Body of pancreas (tissue), 4 donors: ENCODE results near the gene TTLL5.

ENCODE experiments used
- POLR2A ChIP-seq, 3 donors: fragments of 450-650 bp; IDR thresholded peaks; one replicate each; pipeline ENCODE4 v1.6.1; 2016; ENCODE audit warnings: antibody characterized with exemption in 3 of 3, mild to moderate bottlenecking in 2 of 3
- TF ChIP-seq, protein P1 (sequence below), 7 experiments: fragments of 450-650 bp in 4 of 7; fragments of 200-600 bp in 3 of 7; sonication (generic) in 3 of 7; IDR thresholded peaks; one replicate each; pipeline ENCODE4 v1.5.1; 2016 to 2019; ENCODE audit warnings: antibody characterized with exemption in 7 of 7

- TF ChIP-seq, protein P1, sequence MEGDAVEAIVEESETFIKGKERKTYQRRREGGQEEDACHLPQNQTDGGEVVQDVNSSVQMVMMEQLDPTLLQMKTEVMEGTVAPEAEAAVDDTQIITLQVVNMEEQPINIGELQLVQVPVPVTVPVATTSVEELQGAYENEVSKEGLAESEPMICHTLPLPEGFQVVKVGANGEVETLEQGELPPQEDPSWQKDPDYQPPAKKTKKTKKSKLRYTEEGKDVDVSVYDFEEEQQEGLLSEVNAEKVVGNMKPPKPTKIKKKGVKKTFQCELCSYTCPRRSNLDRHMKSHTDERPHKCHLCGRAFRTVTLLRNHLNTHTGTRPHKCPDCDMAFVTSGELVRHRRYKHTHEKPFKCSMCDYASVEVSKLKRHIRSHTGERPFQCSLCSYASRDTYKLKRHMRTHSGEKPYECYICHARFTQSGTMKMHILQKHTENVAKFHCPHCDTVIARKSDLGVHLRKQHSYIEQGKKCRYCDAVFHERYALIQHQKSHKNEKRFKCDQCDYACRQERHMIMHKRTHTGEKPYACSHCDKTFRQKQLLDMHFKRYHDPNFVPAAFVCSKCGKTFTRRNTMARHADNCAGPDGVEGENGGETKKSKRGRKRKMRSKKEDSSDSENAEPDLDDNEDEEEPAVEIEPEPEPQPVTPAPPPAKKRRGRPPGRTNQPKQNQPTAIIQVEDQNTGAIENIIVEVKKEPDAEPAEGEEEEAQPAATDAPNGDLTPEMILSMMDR (IDR thresholded peaks at IDR 0.05), result no peak
- TF ChIP-seq POLR2A (IDR thresholded peaks at IDR 0.05), result no peak
Measured at GRCh38 chr14:75660238-75660629, 812 bp upstream of the TTLL5 start.
